H7 (cell line): ENCODE results near the gene STARD13. TPM values are rescaled to one million over a fixed set of nuclear protein-coding genes. Genes with fewer than 3 reads are reported as not detected.

Experiments used
- DNase-seq: peaks from one replicate; pipeline ENCODE4 v3.0.0; 2012
- H3K27me3 ChIP-seq: 2 replicates; pipeline ENCODE4 v1.6.0; 2011; ENCODE audit warnings: mild to moderate bottlenecking, low read length; ENCODE audit not compliant: control insufficient read depth, insufficient read depth
- H3K36me3 ChIP-seq: replicated peaks from 2 replicates; pipeline ENCODE4 v1.5.1; 2011; ENCODE audit warnings: low read length; ENCODE audit not compliant: control insufficient read depth, insufficient read depth
- H3K4me3 ChIP-seq: 2 replicates; pipeline ENCODE4 v1.5.1; 2011; ENCODE audit warnings: low read depth, mild to moderate bottlenecking, control low read depth, low read length, moderate library complexity; ENCODE audit not compliant: insufficient read depth
- total RNA-seq: library from RNA; depleted of rRNA; stranded (reverse); fragments of >200 nt; shearing (Covaris generic); gene quantifications from 2 replicates; pipeline ENCODE4 v1.2.3, GENCODE V29; 2014

The STARD13 gene
- total RNA-seq, 1 experiment from 2014 or later: 0.73 TPM

GRCh38 chr13:33204130-33204927 lies 81.2 kb downstream of the STARD13 start:
- no peak for DNase-seq
- Histone ChIP-seq H3K4me3 (no peak overlapping the region), H3K36me3 (no peaks in the 10 kb centered on the region), H3K27me3 (no peaks in the 10 kb centered on the region)

GRCh38 chr13:33202644-33203169 lies 82.8 kb downstream of the STARD13 start:
- Histone ChIP-seq H3K36me3 (no peaks in the 10 kb centered on the region), H3K4me3 (no peak overlapping the region), H3K27me3 (no peaks in the 10 kb centered on the region)
- no peak for DNase-seq

- Histone ChIP-seq H3K4me3 (no peak overlapping the region), H3K36me3 (no peaks in the 10 kb centered on the region), H3K27me3 (no peaks in the 10 kb centered on the region)
- no peak for DNase-seq
These were observed 83.9 kb downstream of the STARD13 start for GRCh38 chr13:33201659-33202058.

GRCh38 chr13:33199289-33199850 lies 86.2 kb downstream of the STARD13 start:
- H3K4me3 ChIP-seq: no peak overlapping the region
- no peak for DNase-seq
- H3K27me3 ChIP-seq: no peaks in the 10 kb centered on the region
- H3K36me3 ChIP-seq: no peaks in the 10 kb centered on the region

- H3K36me3 ChIP-seq: no peaks in the 10 kb centered on the region
- no peak for DNase-seq
- no peak overlapping the region for H3K4me3 ChIP-seq
- no peaks in the 10 kb centered on the region for H3K27me3 ChIP-seq
These were observed 88.0 kb downstream of the STARD13 start for GRCh38 chr13:33197541-33197971.

- no peak for DNase-seq
- H3K27me3 ChIP-seq: no peaks in the 10 kb centered on the region
- no peaks in the 10 kb centered on the region for H3K36me3 ChIP-seq
- no peak overlapping the region for H3K4me3 ChIP-seq
These were observed 88.8 kb downstream of the STARD13 start for GRCh38 chr13:33196767-33197166.

GRCh38 chr13:33195693-33196464 lies 89.7 kb downstream of the STARD13 start:
- no peak for DNase-seq
- H3K4me3 ChIP-seq: no peak overlapping the region
- no peaks in the 10 kb centered on the region for H3K36me3 ChIP-seq

GRCh38 chr13:33194820-33195692 lies 90.5 kb downstream of the STARD13 start:
- Histone ChIP-seq H3K27me3 (no peaks in the 10 kb centered on the region), H3K4me3 (no peak overlapping the region), H3K36me3 (no peaks in the 10 kb centered on the region)
- DNase-seq: no peak

More at GRCh38 chr13:33195693-33196464, 89.7 kb downstream of the STARD13 start:
- H3K27me3 ChIP-seq: no peaks in the 10 kb centered on the region

GRCh38 chr13:33193428-33193974 lies 92.1 kb downstream of the STARD13 start:
- no peak for DNase-seq
- Histone ChIP-seq H3K27me3 (no peaks in the 10 kb centered on the region), H3K4me3 (no peak overlapping the region), H3K36me3 (no peaks in the 10 kb centered on the region)

- DNase-seq: no peak
- Histone ChIP-seq H3K27me3 (no peaks in the 10 kb centered on the region), H3K36me3 (no peaks in the 10 kb centered on the region), H3K4me3 (no peak overlapping the region)
These were observed 93.9 kb downstream of the STARD13 start for GRCh38 chr13:33191425-33192210.

GRCh38 chr13:33189470-33189869 lies 96.1 kb downstream of the STARD13 start:
- no peak overlapping the region for H3K4me3 ChIP-seq
- DNase-seq: no peak
- no peaks in the 10 kb centered on the region for H3K36me3 ChIP-seq
- no peaks in the 10 kb centered on the region for H3K27me3 ChIP-seq

- H3K36me3 ChIP-seq: no peaks in the 10 kb centered on the region
- H3K27me3 ChIP-seq: no peaks in the 10 kb centered on the region
- no peak overlapping the region for H3K4me3 ChIP-seq
- no peak for DNase-seq
These were observed 97.3 kb downstream of the STARD13 start for GRCh38 chr13:33188093-33188882.
